ENCODE data around the gene ARHGEF12.

The ARHGEF12 gene

DNA sequence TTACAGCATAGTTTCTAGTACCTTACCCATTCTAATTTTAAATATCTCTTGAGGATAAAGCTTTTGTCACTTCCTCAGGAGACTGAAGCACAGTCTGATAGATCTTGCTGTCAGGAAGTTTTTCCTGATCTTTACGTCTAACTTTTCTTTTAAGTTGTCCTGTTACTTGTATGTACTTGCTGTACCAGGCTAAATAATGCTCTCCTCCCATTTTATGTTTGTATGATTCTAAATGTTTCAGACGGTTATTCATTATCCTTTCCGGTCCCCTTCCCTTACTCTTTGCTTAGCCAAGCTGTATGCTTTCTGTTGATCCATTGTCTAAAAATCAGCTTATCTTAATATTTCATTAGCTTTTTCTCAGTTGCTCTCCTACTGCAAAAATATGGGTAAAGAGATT, 6.0 kb downstream of the ARHGEF12 start:
- no peak for DNase-seq

DNA sequence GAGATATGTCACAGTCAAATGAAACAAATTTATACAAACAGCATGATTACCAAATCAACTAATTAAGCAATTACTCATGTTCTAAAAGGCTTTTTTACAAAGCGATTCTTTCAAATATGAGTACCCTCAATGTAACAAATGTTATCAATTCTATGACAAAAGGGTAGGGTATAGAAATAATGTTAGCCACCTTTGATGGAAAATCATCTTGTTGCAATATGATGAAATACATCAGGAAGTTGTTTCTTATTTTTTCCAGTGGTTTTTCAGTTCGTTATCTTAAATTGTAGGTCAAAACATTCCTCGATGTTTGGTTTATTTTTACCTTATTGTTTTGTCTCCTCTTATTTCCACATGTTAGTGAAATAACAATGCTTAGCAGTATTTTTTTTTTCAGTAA, 6.5 kb downstream of the ARHGEF12 start:
- no peak for DNase-seq

DNA sequence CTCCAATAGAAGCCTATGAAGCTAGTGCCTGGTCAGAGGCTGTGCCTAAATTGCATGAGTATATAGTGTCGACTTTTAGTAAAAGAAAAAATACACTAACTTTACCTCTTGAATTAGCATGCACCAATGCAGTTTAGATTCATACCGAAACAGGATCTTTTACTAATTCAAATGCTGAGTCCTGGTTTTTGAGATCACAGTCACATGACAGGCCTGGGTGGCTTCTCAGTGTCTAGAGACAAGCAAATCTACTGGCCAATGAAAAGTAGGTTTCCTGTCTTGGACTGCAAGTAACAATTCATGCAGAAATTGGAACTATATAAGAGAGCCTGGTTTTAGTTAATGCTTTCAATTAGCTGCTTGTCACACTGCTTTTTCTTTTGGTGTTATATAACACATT, 7.2 kb downstream of the ARHGEF12 start:
- DNase-seq, result no peak

DNA sequence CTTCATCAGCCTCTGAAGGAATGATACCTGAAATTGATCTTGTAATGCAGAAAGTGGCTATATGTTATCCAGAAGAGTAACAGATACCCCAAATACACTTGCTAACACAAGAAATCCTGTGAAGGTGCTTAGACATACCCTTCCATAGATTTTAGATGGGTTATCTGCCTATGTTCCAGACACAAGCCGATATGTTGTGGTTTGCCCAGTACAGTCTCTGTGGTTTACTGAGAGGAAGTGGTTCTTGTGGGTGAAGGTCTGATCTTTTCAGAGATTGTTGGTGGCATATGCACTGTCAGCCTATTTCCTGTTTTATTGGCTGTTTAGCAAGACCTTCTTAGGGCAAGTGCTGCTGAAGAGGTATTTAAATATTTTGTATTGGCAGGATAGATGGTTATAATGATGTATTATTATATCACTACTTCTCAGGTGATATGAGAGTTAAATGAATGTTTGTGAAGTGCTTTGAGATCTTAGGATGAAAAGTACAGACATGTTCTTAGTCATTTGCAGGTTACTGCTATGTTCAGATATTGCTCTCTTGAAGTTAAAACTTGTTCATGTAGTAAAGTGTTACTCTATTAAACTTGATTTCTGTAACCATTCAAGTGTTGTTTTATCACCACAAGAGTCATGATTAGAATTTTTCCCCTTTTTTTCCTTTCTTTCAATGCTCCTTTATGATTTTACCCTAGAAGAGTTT, 8.2 kb downstream of the ARHGEF12 start:
- DNase-seq, result peak; percentile 30

DNA sequence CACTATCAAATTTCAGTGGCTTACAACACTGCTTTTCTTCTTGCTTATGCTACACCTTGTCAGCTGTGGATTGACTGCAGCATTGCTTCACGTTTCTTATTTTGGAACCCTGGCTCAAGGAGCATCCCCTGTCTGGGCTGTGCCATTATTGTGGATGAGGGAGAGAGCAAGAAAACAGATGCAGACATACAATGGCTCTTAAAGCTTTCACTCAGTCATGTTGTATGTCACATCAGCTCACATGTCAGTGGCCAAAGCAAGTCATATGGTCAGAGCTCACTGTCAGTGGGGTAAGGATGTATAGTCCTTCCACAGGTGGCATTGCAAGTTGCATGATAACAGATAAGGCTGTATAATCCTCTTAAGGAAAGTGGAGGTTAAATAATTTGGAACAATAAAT, 10.0 kb downstream of the ARHGEF12 start:
- DNase-seq, result no peak

DNA sequence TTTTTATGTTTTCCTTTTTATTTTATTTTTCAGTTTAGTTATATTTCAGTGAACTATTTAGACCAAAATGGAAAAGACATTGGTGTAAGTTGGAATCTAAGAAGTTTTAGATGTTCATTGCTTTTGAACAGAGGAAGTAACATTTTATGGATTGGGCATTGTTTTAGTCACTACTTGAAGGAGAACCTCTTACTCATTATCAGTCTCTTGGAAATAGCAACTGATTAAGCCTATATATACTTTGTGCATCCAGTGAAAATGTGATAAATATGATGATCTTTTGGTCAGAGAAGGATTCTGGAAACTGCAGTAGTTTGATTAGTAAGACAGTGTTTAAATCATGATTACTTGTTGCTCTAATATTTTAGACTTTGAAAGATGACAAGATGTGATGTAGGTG, 14.4 kb downstream of the ARHGEF12 start:
- DNase-seq, result no peak

DNA sequence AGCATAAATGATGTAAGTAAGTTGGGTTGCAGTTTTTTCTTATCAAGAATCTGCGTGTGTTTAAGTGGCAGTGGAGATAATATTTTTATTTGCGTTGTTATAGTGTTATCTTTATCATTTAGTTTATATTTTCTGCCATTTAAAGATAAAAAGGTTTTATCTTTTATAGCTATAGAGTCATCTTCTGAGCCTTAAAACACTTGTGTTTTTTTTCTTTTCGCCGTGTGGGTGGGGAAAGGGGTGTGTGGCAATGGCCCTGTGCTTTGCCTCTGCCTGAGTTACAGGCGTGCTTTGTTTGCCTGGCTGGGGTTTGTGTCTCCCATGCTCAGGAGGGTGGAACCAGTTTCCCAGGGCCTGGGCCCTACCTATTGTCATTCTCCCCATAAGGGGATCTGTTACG, 16.2 kb downstream of the ARHGEF12 start:
- DNase-seq, result no peak

DNA sequence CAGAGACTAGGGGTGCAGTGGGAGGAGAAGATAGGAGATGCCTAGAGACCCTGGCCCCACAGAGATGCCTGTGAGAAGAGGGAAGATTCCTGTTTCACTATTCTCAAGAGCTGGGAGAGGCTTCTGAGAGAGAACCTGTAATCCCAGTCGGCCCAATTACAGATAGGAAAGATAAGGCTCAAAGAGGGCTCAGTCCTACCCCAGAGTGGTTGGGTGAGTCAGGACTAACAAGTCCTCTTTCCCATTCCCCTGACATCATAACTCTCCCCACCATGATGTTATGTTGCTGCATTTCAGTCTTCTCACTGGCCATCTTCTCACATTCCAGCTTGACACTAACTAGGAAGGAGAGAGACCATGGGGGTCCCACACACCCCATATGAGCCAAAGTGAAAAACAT, 17.9 kb downstream of the ARHGEF12 start:
- DNase-seq, result no peak

DNA sequence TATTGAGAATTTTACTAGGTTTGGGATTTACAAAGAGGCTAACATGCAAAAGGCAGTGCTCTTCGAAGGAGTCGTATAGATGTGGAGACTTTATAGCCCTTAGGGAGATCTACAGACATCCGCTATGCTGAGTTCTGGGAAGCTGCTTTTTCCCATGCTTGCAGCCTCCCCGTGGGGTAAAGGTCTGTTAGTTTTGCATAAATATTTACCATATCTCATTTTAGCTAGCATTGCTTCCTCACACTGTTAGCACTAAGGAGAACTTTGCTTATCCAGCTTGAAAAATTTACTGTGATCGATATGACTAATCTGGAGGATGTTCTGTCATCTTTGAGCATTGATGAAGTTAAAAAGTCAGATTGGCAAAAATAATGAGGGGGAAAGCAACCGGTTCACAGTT, 18.6 kb downstream of the ARHGEF12 start:
- DNase-seq, result no peak

DNA sequence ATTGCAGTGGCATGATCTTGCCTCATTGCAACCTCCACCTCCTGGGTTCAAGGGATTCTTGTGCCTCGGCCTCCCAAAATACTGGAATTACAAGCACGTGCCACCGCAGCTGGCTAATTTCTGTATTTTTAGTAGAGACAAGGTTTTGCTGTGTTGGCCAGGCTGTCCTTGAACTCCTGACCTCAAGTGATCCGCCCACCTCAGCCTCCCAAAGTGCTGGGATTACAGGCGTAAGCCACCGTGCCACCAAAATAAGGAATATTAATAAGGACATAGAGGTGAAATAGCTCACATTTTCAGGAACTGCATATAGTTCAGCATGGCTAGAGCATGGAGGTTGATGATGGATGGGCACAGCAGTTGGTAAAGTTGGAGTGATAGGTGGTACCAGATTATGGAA, 21.4 kb downstream of the ARHGEF12 start:
- no peak for DNase-seq

DNA sequence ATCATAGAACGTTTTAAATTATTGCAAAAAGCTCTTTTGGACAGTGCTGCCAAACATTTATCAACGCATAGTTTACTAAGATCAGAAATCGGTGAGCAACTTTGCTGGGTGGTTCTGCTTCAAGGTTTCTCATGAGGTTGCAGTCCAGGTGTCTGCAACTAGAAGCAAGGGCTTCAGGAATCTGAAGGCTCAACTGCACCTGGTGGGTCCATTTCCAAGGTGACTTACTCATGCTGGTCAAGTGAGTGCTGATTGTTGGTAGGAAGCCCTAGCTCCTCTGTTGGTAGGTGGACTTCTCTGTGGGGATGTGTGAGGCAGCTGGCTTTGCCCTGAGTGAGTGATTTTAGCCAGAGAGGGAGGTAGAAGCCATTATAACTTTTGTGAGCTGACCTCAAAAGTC, 22.5 kb downstream of the ARHGEF12 start:
- no peak for DNase-seq

DNA sequence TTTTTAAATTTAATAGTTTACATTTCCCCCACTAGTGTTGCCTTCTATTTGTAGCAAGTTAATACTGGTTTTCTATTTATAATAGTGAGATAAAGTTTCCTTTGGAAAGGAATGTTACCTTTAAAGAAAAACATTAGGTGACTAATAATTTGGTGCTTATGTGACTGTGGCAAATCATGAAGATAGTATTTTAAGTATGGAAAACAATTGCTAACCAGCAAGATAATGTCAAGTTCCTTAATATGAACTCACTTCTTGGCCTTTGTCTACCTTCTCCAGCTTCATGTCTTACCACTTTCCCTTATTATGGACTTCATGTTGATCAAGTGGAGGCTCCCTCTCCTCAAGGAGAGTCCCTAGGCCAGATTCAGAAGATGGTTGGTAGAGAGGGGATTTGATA, 27.2 kb downstream of the ARHGEF12 start:
- no peak for DNase-seq

DNA sequence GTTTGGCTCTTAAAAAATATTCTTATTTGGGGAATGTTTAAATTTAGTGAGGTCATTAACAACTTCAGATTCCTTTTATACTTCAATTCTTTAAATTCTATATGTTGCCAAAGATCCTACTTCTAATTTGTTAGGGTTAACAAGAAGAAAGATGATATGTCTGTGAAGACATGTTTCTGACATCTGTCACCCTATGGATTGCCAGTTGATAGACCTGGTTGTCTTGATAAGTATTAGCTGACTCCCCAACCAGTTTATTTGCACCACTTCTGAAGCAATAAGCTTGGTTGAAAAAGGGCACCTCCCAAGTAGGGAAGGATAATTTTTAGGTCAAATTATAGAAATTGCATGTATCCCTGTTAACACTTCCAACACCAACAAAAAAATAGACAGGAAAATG, 29.3 kb downstream of the ARHGEF12 start:
- DNase-seq, result no peak

DNA sequence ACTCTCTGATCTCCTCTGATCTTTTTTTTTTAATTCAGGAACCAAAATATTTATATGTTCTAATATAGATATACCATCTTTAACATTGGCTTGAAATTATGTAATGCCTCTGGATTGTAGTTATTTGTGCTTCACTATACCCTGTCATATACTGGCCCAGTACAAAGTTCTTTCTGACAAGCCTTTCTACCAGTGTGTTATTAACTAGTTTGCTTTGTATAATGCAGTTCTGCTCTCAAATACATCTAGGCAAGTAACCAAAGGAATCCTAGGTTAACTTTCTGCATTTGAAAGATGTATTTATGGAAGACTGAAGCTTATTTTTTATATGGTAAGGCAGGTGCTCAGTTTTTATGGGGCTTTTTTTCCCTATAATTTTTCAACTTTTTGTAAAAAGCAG, 36.1 kb downstream of the ARHGEF12 start:
- DNase-seq, result no peak

DNA sequence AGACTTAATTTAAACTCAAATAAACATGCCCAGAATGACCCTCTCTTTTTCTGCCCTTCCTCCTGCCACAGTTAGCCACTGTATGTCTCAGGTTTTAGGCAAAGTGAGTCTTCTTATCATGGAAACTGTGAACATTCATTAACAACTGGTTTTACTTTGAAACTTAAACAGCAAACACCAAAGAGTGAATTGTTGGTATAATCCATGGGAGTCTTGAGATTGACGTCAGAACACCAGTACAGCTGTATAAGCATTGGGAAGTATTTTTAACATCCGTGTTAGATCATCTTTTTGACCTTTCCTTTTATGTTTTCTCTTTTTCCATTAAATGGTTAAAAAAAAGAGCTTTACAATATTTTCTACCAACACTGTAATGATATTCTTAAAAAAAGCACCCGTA, 38.9 kb downstream of the ARHGEF12 start:
- no peak for DNase-seq

DNA sequence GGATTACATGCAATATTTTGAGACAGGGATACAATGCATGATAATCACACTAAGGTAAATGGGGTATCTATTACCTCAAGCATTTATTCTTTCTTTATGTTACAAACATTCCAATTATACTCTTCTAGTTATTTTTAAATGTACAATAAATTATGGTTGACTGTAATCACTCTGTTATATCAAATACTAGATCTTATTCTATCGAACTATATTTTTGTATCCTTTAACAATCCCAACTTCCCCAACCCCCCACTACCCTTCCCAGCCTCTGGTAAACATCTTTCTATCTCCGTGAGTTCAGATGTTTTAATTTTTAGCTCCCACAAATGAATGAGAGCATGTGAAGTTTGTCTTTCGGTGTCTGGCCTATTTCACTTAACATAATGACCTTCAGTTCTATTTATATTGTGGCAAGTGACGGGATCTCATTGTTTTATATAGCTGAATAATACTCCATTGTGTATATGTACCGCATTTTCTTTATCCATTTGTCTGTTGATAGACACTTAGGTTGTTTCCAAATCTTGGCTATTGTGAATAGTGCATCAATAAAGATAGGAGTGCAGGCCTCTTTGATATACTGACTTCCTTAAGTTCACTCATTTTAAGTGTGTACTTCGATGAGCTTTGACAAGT, 40.5 kb downstream of the ARHGEF12 start:
- no peak for DNase-seq

DNA sequence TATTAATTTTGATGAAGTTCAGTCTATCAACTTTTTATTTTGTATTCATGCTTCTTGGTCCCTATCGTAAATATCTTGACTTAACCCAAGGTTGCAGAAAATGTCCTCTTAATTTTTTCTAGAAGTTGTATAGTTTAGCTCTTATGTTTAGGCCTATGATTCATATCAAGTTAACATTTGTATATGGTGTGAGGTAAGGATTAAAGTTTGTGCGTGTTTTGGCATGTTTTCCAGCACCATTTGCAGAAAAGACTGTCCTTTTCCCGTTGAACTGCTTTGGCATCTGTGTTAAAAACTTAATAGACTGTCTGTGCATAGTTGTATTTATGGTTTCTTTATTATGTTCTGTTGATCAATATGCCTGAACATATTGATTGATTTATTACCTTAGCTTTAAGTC, 42.3 kb downstream of the ARHGEF12 start:
- DNase-seq, result no peak

DNA sequence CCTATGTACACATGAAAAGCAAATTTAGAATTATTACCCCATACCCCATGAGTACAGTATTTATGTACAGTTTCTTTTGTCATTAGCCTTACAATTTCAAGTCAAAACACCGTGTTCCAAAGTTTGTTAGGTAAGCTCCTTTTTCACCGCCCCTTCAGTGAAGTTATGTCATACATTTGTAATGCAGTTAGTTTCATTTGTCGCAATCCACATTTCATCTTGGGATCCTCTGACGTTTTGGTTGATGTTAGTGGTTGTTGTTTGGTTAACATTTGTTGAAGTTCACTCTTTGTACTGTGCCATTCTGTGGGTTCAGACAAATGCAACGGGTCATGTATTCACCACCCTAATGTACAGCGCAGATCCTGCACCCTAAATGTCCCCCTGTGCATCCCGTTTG, 45.2 kb downstream of the ARHGEF12 start:
- no peak for DNase-seq

DNA sequence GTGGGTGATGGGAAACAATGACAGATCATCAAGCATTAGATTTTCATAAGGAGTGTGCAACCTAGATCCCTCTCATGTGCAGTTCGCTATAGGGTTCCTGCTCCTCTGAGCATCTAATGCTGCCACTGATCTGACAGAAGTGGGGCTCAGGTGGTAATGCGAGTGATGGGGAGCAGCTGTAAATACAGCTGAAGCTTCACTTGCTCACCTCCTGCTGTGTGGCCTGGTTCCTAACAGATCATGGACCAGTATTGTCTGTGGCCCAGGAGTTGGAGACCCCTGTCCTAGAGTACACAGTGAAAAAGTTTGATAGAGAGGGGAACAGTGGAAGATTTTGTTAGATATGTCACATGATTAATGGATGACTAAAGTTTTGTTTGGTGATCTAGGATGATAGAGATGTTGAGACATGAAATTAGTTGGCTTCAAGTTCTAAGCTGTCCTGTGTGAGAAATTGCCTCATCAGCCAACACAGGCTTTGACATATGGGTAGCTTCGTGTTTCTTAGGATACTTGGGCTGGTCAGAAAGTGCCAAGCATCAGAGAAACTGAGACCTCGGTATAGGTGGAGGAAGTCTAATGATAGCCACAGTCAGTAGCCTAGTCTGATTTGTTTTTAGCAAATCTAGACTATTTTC, 47.4 kb downstream of the ARHGEF12 start:
- no peak for DNase-seq

DNA sequence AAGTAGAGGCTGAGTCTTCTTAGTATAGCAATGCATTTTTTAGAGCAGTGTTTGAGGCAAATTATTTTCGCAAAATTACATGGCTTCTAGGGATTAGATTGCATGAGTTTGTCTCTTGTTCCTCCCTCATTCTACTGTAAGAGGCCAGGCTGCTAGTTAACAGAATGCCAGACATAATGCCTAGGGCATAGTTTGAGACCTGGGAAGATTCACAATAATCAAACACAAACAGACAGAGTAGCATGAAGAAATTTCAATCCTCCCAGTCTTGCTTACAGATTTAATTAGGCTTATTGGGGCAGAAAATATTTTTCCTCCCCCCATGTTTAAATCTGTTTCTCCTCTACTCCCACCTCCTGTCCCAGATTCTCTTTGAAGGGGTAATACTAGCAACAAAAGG, 48.3 kb downstream of the ARHGEF12 start:
- DNase-seq, result no peak

DNA sequence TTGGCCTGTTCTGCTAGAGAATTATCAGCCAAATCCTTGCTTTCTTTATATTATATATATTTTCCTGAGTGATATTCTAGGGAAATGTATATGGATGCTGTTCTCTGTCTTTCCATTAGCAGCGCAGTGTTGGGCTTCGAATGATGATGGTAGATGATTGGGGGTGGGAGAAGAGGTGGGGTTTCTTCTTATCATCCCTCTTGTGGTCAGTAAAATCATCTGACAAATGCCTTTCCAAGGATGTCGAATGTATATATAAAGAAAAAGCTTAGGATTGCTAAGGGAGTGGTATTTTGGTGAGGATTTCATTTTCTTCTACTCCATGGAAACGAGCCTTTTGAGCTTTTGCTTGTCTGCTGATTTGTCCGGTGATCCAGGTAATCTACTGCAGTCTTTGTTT, 48.9 kb downstream of the ARHGEF12 start:
- DNase-seq, result no peak

DNA sequence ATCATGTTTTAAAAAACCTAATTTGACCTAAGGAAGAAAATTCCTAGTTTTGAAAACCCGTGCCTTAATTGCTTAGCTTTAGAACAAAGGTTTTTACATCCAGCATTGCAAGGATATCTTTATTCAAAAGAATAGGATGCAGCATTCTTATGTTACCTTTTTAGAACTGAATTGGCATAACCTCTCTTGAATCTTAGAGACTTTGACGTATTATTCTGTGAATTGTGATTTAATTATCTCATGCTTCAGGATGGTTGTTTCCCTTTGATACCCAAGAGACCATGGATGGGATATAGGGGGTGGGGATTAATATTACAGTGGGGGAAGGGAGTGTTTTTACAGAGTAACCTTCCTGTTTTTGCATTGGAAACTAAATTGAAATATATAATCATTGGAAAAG, 49.4 kb downstream of the ARHGEF12 start:
- no peak for DNase-seq

DNA sequence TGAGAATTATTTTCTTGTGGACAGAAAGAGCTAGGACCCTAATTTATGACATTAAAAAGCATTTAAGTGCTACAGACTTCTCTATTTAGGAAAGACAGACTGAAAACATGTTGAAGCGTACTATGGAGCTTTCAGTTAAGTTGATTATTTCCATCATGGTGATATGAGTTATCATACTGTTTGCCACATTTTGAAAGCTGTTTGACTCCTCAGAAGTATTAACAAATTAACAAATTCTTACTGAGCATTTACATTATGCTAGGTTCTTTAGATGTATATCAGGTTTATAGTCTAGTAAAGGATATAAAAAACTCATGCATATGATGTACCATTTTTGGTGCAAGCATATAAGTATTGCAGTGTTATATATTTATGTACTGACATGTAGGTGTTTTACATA, 50.1 kb downstream of the ARHGEF12 start:
- DNase-seq, result no peak

DNA sequence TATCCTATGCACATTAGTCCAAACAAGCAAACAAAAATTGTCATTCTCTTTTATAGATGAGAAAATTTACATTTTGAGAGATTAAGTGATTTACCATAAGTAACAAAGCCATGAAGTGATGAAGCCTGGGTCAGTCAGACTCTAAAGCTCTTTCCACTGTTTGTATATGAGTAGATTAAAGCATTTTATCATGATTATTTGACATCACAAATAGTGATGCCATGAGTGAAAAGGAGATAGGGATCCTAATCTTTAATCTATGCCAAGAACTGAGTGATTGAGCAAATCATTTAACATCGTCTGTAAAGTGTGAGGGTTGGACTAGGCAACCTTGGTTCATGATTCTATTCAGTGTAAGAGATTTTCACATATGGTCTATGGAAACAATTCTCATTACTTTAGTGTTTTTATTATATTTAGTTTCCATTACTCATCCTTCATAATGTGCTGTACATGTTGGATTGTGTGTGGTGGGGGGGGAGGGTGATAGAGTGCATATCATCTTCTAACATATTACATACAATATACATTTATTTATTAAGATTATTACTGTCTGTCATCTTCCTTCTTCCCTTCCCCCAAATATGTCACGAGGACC, 50.7 kb downstream of the ARHGEF12 start:
- DNase-seq, result no peak
